Right lobe of liver (tissue), 6 donors: Measurements from ENCODE around the gene RASL11A. TPM values are rescaled to one million over a fixed set of nuclear protein-coding genes. Genes with fewer than 3 reads are reported as not detected.
"Not testable (repeated sequence)": the region's sequence is repeated elsewhere in the genome, so short reads cannot be mapped to it uniquely, and the experiment has no call there.

Experiments used
- ATAC-seq, 4 donors: fragments of 200-7000 bp; cut with Tn5 transposase; one replicate each; pipeline ENCODE4 v1.9.1; 2020; ENCODE audit warnings: mild to moderate bottlenecking in 4 of 4, moderate library complexity in 4 of 4
- DNase-seq, 3 donors: peaks; one replicate each; pipeline ENCODE4 v3.0.0-alpha.2; 2020
- H3K27ac ChIP-seq, 3 donors: fragments of 200-600 bp; one replicate each; pipeline ENCODE4 v1.8.0; 2022
- H3K27me3 ChIP-seq, 2 donors: fragments of 200-600 bp; one replicate each; pipeline ENCODE4 v1.8.0; 2022
- H3K36me3 ChIP-seq, 4 donors: fragments of 200-600 bp; sonication (generic) in 1 of 4; one replicate each; pipeline versions ENCODE4 v1.5.1 to v1.8.0; 2017 to 2022; ENCODE audit warnings: control low read depth in 1 of 4
- H3K4me1 ChIP-seq, 4 donors: fragments of 200-600 bp; sonication (generic) in 1 of 4; one replicate each; pipeline versions ENCODE4 v1.5.1 to v1.8.0; 2017 to 2022; ENCODE audit warnings: control low read depth in 1 of 4
- H3K4me3 ChIP-seq, 3 donors: fragments of 200-600 bp; one replicate each; pipeline ENCODE4 v1.8.0; 2022
- H3K9me3 ChIP-seq, 4 donors: fragments of 200-600 bp; sonication (generic) in 1 of 4; one replicate each; pipeline versions ENCODE4 v1.5.1 to v1.8.0; 2017 to 2022; ENCODE audit warnings: control low read depth in 1 of 4
- CTCF ChIP-seq, 4 donors: fragments of 200-600 bp in 3 of 4; fragments of 450-650 bp in 1 of 4; IDR thresholded peaks; one replicate each; pipeline versions ENCODE4 v1.5.1 to v1.8.0; 2016 to 2022; ENCODE audit warnings: antibody characterized with exemption in 4 of 4, mild to moderate bottlenecking in 2 of 4
- POLR2A ChIP-seq: fragments of 450-650 bp; IDR thresholded peaks from one replicate; pipeline ENCODE4 v1.6.1; 2017; ENCODE audit warnings: antibody characterized with exemption, mild to moderate bottlenecking
- WGBS: methylation state at CpG from one replicate; pipeline ENCODE4 v1.1.6; 2018; ENCODE audit warnings: low coverage, low lambda C conversion rate; ENCODE audit not compliant: insufficient coverage; ENCODE audit errors: missing lambda C conversion rate; 5-methylcytosine and 5-hydroxymethylcytosine counted together
- intact Hi-C, 2 donors: fragments of 100-400 bp; cut with DNase I; formaldehyde crosslinking; loops; one replicate each; pipeline versions ENCODE4 v1.11.2 to v1.14.1; 2022
- total RNA-seq, 6 experiments: library from RNA; depleted of rRNA in 2 of 6; stranded (reverse); fragments of >200 nt in 2 of 6; fragmentation: NEBNext Ultra II Directional in 3 of 6; extraction: Animal tissue kit (Norgen Biotek cat#: 25700) in 3 of 6; gene quantifications; one replicate each; pipeline versions ENCODE4 v1.1.0 to v1.2.4, GENCODE V29; 2016 to 2023
- donor health status: DM: no; HTN: yes; CAD: no.
- donor health status: DM: no; HTN: no; CAD: no.
- donor health status: DM: no; HTN: no; CAD: no.
- donor health status: DM: no; HTN: yes; CAD: no.
- donor health status: DM: no; HTN: yes; CAD: no.

The RASL11A gene
- total RNA-seq, 6 experiments from 2014 or later: 4.2 to 23.4 (median 6.1) TPM

DNA sequence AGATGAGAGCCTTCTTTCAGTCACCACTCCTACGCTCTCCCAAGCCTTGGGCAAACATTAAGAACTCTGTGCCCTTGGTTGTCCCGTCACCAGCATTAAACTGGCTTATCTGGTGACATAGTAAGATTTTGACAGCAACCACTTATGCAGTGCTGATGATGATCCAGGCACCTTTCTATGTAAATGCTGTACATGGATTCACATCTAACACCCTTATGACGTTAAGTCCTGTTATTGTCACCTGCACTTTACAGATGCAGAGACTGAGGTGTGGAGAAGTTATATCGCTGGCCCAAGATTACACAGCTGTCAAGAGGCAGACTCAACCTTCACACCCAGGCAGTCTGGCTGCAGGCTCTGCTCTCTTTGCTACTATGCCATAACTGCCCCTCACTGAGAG, 25.0 kb downstream of the RASL11A start:
- DNase-seq: no peak
- 96% methylated on average over 4 of the region's 4 CpGs for WGBS
- Histone ChIP-seq H3K36me3 (no peaks in the 10 kb centered on the region), H3K27ac (no peak overlapping the region), H3K4me1 (no peaks in the 10 kb centered on the region), H3K27me3 (no peaks in the 10 kb centered on the region), H3K4me3 (no peak overlapping the region), H3K9me3 (no peaks in the 10 kb centered on the region)
- TF ChIP-seq CTCF (IDR thresholded peaks at IDR 0.05): no peak
- TF ChIP-seq POLR2A: no peak
- intact Hi-C loops: no loop called here
- ATAC-seq: no peak

- ATAC-seq (no peak), DNase-seq (no peak)
- H3K36me3 ChIP-seq: no peaks in the 10 kb centered on the region
- no peak overlapping the region for H3K27ac ChIP-seq
- no peaks in the 10 kb centered on the region for H3K4me1 ChIP-seq
- no peaks in the 10 kb centered on the region for H3K27me3 ChIP-seq
- TF ChIP-seq POLR2A: no peak
- TF ChIP-seq CTCF (IDR thresholded peaks at IDR 0.05): no peak
- no peaks in the 10 kb centered on the region for H3K9me3 ChIP-seq
- no peak overlapping the region for H3K4me3 ChIP-seq
- no CpG with 5 or more reads among the region's 8 CpGs for WGBS
- intact Hi-C loops: no loop called here
These were observed 25.9 kb downstream of the RASL11A start for GRCh38 chr13:27296496-27296895.

- H3K36me3 ChIP-seq: no peaks in the 10 kb centered on the region
- H3K27me3 ChIP-seq: no peaks in the 10 kb centered on the region
- 24% methylated on average over 5 of the region's 5 CpGs for WGBS
- H3K27ac ChIP-seq: peak overlapping the region in 2 of 3 donors; percentile 36 to 41
- H3K4me1 ChIP-seq: no peaks in the 10 kb centered on the region
- H3K9me3 ChIP-seq: no peaks in the 10 kb centered on the region
- no peak for TF ChIP-seq POLR2A
- TF ChIP-seq CTCF (IDR thresholded peaks at IDR 0.05): no peak
- H3K4me3 ChIP-seq: no peak overlapping the region
- ATAC-seq (peak; percentile 95 to 98 (median 98)), DNase-seq (peak in 1 of 3 donors; percentile 81)
- intact Hi-C loops: no loop called here
These were observed 28.2 kb downstream of the RASL11A start for GRCh38 chr13:27298849-27299248.

GRCh38 chr13:27300406-27300805, 29.8 kb downstream of the RASL11A start:
- H3K27me3 ChIP-seq, ATAC-seq, H3K27ac ChIP-seq, H3K4me1 ChIP-seq, intact Hi-C loops, H3K36me3 ChIP-seq, H3K9me3 ChIP-seq, DNase-seq, H3K4me3 ChIP-seq: not testable (repeated sequence)
- 86% methylated on average over 3 of the region's 7 CpGs for WGBS

DNA sequence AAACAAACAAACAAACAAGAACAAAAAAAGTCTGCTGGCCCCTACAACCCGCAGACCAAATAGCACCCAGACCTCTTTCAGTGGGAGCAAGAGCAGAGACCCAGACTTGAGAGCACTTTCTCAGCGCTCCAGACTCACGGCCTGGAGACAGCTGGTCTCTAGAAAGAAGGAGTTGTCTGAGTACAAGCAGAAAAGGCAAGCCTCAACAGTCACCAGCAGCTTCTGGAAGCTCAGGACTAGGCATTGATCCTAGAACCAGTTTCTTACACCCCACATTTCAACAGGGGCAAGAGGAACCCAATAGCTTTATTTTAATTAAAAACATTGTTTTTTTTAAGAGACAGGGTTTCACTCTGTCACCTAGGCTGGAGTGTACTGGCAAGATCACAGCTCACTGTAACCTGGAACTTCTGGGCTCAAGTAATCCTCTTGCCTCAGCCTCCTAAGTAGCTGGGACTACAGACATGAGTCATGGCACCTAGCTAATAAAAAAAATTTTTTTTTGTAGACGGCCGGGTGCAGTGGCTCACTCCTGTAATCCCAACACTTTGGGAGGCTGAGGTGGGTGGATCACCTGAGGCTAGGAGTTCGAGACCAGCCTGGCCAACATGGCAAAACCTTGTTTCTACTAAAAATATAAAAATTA, 30.4 kb downstream of the RASL11A start:
- no peaks in the 10 kb centered on the region for H3K36me3 ChIP-seq
- H3K27ac ChIP-seq: no peak overlapping the region
- TF ChIP-seq CTCF (IDR thresholded peaks at IDR 0.05) (no peak), POLR2A (no peak)
- 85% methylated on average over 4 of the region's 6 CpGs for WGBS
- ATAC-seq (no peak), DNase-seq (no peak)
- no peak overlapping the region for H3K4me3 ChIP-seq
- intact Hi-C loops: no loop called here
- no peaks in the 10 kb centered on the region for H3K4me1 ChIP-seq
- H3K9me3 ChIP-seq: no peaks in the 10 kb centered on the region
- H3K27me3 ChIP-seq: no peaks in the 10 kb centered on the region
